ENCODE measurements around the gene SAMD1. TPM values are rescaled to one million over a fixed set of nuclear protein-coding genes. Genes with fewer than 3 reads are reported as not detected.

Gene SAMD1
- total and polyA plus RNA-seq, 9 of the 15 experiments (the other 6 are each of a cell fraction or from before 2014, with no cell fraction given), result 2.9 to 96.0 (median 43.5) TPM

DNA sequence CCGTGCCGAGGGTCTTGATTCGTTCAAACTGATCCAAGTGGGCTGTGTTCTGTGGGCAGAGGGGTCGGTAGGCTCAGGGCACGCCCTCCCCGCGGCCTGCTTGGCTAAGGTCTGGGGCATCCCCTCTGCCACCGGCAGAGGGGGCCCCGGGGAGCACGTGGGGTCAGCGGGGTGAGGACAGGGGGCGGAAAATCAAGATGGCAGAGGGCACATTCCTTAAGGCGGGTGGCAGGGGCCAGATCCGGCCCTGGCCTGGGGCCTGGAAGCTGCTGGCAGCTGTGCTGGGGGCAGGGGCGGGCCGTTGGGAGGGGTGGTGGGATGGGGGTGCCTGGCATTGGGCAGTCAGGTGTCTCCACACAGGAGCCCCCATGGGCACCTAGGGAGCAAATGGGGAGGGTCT, 16.3 kb upstream of the SAMD1 start:
- no peaks in the 10 kb centered on the region for H4K20me1 ChIP-seq (replicated peaks; ENCODE audit: control insufficient read depth, insufficient read depth, low read length)
- BruUV-seq (replicated peaks), result no TSS peak
- intact Hi-C loops (cut with micrococcal nuclease), result no loop called here
- H3K9ac ChIP-seq (ENCODE audit: insufficient read depth in 1 of 2, low read depth in 2 of 2, low read length in 2 of 2), result no peak overlapping the region
- H3K9me1 ChIP-seq (ENCODE audit: control insufficient read depth, insufficient read depth, low read length), result no peaks in the 10 kb centered on the region
- ATAC-seq, result no peak
- no peak overlapping the region for H3K4me2 ChIP-seq (ENCODE audit: insufficient read depth, low read length)
- no peak overlapping the region for H3K4me3 ChIP-seq
- ChIA-PET CTCF (ENCODE audit: low intra/inter-chr PET ratio) (no interaction called here), POLR2A (no interaction called here)
- 95% methylated on average over 12 of the region's 16 CpGs for WGBS (ENCODE audit: insufficient coverage, low coverage, missing lambda C conversion rate)
- in situ Hi-C loops (cut with MboI), result no loop called here
- FAIRE-seq, result no peak
- no peak overlapping the region for H3K27ac ChIP-seq (ENCODE audit: extremely low read depth, low read depth, low read length)
- peaks cover 24% of the 10 kb centered on the region; the same call in 2 of the 3 replicates for H3K36me3 ChIP-seq (ENCODE audit: control insufficient read depth, insufficient read depth, low read length)
- no peak overlapping the region for H2AFZ ChIP-seq (ENCODE audit: low read depth, low read length)
- no peaks in the 10 kb centered on the region for H3K79me2 ChIP-seq (ENCODE audit: control insufficient read depth, insufficient read depth, low read length)
- no peaks in the 10 kb centered on the region for H3K9me3 ChIP-seq (replicated peaks; ENCODE audit: control insufficient read depth, insufficient read depth, low read depth, low read length)
- no peak for DNase-seq (ENCODE audit: extremely low read depth in 1 of 4, low spot score in 3 of 4)
- no peaks in the 10 kb centered on the region for H3K27me3 ChIP-seq (ENCODE audit: control insufficient read depth in 2 of 2, insufficient read depth in 2 of 2, low read length in 2 of 2)
- peaks cover 0 to 5% of the 10 kb centered on the region in 2 experiments; a peak in 2 of 5 replicates for H3K4me1 ChIP-seq (replicated peaks in 1 of 2; ENCODE audit: control insufficient read depth in 2 of 2, insufficient read depth in 2 of 2, low read length in 2 of 2)
- TF ChIP-seq YY1 (IDR thresholded peaks at IDR 0.05; ENCODE audit: borderline replicate concordance in 1 of 3, control insufficient read depth in 1 of 3, extremely low read depth in 1 of 3, insufficient read depth in 3 of 3, insufficient read length in 1 of 3, insufficient replicate concordance in 2 of 3, low read depth in 1 of 3, low read length in 2 of 3) (no peak), ZNF316 (IDR thresholded peaks at IDR 0.05) (no peak), GABPB2 (CRISPR knock-in tag; conservative IDR thresholded peaks at IDR 0.05) (no peak), BCL6 (CRISPR knock-in tag; IDR thresholded peaks at IDR 0.05) (no peak), RBM14 (IDR thresholded peaks at IDR 0.05; ENCODE audit: borderline replicate concordance, insufficient read depth, low read depth, low read length) (no peak), SMAD2 (IDR thresholded peaks at IDR 0.05; ENCODE audit: low read depth, low read length) (no peak), MITF (IDR thresholded peaks at IDR 0.05) (no peak), LEF1 (IDR thresholded peaks at IDR 0.05) (no peak), RBBP5 (IDR thresholded peaks at IDR 0.05; ENCODE audit: borderline replicate concordance, insufficient read depth, low read length, poor library complexity, severe bottlenecking) (no peak)
- TF ChIP-seq, protein P1, sequence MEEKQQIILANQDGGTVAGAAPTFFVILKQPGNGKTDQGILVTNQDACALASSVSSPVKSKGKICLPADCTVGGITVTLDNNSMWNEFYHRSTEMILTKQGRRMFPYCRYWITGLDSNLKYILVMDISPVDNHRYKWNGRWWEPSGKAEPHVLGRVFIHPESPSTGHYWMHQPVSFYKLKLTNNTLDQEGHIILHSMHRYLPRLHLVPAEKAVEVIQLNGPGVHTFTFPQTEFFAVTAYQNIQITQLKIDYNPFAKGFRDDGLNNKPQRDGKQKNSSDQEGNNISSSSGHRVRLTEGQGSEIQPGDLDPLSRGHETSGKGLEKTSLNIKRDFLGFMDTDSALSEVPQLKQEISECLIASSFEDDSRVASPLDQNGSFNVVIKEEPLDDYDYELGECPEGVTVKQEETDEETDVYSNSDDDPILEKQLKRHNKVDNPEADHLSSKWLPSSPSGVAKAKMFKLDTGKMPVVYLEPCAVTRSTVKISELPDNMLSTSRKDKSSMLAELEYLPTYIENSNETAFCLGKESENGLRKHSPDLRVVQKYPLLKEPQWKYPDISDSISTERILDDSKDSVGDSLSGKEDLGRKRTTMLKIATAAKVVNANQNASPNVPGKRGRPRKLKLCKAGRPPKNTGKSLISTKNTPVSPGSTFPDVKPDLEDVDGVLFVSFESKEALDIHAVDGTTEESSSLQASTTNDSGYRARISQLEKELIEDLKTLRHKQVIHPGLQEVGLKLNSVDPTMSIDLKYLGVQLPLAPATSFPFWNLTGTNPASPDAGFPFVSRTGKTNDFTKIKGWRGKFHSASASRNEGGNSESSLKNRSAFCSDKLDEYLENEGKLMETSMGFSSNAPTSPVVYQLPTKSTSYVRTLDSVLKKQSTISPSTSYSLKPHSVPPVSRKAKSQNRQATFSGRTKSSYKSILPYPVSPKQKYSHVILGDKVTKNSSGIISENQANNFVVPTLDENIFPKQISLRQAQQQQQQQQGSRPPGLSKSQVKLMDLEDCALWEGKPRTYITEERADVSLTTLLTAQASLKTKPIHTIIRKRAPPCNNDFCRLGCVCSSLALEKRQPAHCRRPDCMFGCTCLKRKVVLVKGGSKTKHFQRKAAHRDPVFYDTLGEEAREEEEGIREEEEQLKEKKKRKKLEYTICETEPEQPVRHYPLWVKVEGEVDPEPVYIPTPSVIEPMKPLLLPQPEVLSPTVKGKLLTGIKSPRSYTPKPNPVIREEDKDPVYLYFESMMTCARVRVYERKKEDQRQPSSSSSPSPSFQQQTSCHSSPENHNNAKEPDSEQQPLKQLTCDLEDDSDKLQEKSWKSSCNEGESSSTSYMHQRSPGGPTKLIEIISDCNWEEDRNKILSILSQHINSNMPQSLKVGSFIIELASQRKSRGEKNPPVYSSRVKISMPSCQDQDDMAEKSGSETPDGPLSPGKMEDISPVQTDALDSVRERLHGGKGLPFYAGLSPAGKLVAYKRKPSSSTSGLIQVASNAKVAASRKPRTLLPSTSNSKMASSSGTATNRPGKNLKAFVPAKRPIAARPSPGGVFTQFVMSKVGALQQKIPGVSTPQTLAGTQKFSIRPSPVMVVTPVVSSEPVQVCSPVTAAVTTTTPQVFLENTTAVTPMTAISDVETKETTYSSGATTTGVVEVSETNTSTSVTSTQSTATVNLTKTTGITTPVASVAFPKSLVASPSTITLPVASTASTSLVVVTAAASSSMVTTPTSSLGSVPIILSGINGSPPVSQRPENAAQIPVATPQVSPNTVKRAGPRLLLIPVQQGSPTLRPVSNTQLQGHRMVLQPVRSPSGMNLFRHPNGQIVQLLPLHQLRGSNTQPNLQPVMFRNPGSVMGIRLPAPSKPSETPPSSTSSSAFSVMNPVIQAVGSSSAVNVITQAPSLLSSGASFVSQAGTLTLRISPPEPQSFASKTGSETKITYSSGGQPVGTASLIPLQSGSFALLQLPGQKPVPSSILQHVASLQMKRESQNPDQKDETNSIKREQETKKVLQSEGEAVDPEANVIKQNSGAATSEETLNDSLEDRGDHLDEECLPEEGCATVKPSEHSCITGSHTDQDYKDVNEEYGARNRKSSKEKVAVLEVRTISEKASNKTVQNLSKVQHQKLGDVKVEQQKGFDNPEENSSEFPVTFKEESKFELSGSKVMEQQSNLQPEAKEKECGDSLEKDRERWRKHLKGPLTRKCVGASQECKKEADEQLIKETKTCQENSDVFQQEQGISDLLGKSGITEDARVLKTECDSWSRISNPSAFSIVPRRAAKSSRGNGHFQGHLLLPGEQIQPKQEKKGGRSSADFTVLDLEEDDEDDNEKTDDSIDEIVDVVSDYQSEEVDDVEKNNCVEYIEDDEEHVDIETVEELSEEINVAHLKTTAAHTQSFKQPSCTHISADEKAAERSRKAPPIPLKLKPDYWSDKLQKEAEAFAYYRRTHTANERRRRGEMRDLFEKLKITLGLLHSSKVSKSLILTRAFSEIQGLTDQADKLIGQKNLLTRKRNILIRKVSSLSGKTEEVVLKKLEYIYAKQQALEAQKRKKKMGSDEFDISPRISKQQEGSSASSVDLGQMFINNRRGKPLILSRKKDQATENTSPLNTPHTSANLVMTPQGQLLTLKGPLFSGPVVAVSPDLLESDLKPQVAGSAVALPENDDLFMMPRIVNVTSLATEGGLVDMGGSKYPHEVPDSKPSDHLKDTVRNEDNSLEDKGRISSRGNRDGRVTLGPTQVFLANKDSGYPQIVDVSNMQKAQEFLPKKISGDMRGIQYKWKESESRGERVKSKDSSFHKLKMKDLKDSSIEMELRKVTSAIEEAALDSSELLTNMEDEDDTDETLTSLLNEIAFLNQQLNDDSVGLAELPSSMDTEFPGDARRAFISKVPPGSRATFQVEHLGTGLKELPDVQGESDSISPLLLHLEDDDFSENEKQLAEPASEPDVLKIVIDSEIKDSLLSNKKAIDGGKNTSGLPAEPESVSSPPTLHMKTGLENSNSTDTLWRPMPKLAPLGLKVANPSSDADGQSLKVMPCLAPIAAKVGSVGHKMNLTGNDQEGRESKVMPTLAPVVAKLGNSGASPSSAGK (IDR thresholded peaks at IDR 0.05), result no peak
